ENCODE data around the gene CMBL. TPM values are rescaled to one million over a fixed set of nuclear protein-coding genes. Genes with fewer than 3 reads are reported as not detected.

Gene CMBL
- total and polyA plus RNA-seq, 2 donors (not counting 1 experiment from before 2014, with no cell fraction given): not detected

GRCh38 chr5:10265245-10266109 lies 42.2 kb downstream of the CMBL start:
- intact Hi-C loops (cut with micrococcal nuclease): no loop called here
- H3K4me1 ChIP-seq (ENCODE audit: control insufficient read depth in 2 of 2, insufficient read depth in 2 of 2, low read length in 2 of 2): no peaks in the 10 kb centered on the region
- Mint-ChIP-seq H3K27ac (no peak overlapping the region), H3K27me3 (no peaks in the 10 kb centered on the region), H3K4me3 (no peak overlapping the region), H3K9me3 (ENCODE audit: insufficient read depth) (no peaks in the 10 kb centered on the region), H3K4me1 (no peaks in the 10 kb centered on the region)
- ChIA-PET POLR2A (no interaction called here), CTCF (interaction anchor here (1.4 to 1.8 kb wide), 2 partner anchors 18 to 159 kb away, joined by 3 to 4 read pairs; no protein-coding TSS in a partner anchor)
- H3K9me3 ChIP-seq (ENCODE audit: control extremely low read depth in 1 of 3, control insufficient read depth in 2 of 3, insufficient read depth in 1 of 3, low read length in 2 of 3): no peaks in the 10 kb centered on the region
- no peak overlapping the region for H3K27ac ChIP-seq (ENCODE audit: low read length in 2 of 2)
- H2AFZ ChIP-seq (ENCODE audit: insufficient read depth, low read depth, low read length, poor library complexity, severe bottlenecking): no peak overlapping the region
- H3K9ac ChIP-seq (ENCODE audit: low read length): no peak overlapping the region
- ATAC-seq (ENCODE audit: low read depth) (no peak), DNase-seq (no peak)
- H3K27me3 ChIP-seq (replicated peaks in 1 of 4; ENCODE audit: control extremely low read depth in 1 of 4, control insufficient read depth in 3 of 4, insufficient read depth in 4 of 4, low read length in 3 of 4): no peaks in the 10 kb centered on the region
- TF ChIP-seq, protein P1, sequence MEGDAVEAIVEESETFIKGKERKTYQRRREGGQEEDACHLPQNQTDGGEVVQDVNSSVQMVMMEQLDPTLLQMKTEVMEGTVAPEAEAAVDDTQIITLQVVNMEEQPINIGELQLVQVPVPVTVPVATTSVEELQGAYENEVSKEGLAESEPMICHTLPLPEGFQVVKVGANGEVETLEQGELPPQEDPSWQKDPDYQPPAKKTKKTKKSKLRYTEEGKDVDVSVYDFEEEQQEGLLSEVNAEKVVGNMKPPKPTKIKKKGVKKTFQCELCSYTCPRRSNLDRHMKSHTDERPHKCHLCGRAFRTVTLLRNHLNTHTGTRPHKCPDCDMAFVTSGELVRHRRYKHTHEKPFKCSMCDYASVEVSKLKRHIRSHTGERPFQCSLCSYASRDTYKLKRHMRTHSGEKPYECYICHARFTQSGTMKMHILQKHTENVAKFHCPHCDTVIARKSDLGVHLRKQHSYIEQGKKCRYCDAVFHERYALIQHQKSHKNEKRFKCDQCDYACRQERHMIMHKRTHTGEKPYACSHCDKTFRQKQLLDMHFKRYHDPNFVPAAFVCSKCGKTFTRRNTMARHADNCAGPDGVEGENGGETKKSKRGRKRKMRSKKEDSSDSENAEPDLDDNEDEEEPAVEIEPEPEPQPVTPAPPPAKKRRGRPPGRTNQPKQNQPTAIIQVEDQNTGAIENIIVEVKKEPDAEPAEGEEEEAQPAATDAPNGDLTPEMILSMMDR (IDR thresholded peaks at IDR 0.05): no peak
- TF ChIP-seq EZH2 (IDR thresholded peaks at IDR 0.05; ENCODE audit: borderline replicate concordance, insufficient read depth, low read depth, low read length, poor library complexity, severe bottlenecking): no peak
- no peak overlapping the region for H3K4me2 ChIP-seq (replicated peaks; ENCODE audit: low read depth, low read length, poor library complexity, severe bottlenecking)
- 100% methylated on average over 3 of the region's 6 CpGs for WGBS (ENCODE audit: insufficient coverage)
- H3K4me3 ChIP-seq (ENCODE audit: control extremely low read depth in 1 of 5, extremely low read depth in 1 of 5, insufficient read depth in 1 of 5, low read depth in 2 of 5, low read length in 4 of 5): no peak overlapping the region
- H3K79me2 ChIP-seq (ENCODE audit: control insufficient read depth, insufficient read depth, low read length): no peaks in the 10 kb centered on the region
- peaks cover 0 to 42% of the 10 kb centered on the region in 2 experiments for H3K36me3 ChIP-seq (replicated peaks in 1 of 2; ENCODE audit: control extremely low read depth in 1 of 2, control insufficient read depth in 1 of 2, extremely low read depth in 1 of 2, insufficient read depth in 2 of 2, low read length in 1 of 2)
- H4K20me1 ChIP-seq (ENCODE audit: control insufficient read depth, insufficient read depth, low read length, poor library complexity, severe bottlenecking): peaks cover 7% of the 10 kb centered on the region

DNA sequence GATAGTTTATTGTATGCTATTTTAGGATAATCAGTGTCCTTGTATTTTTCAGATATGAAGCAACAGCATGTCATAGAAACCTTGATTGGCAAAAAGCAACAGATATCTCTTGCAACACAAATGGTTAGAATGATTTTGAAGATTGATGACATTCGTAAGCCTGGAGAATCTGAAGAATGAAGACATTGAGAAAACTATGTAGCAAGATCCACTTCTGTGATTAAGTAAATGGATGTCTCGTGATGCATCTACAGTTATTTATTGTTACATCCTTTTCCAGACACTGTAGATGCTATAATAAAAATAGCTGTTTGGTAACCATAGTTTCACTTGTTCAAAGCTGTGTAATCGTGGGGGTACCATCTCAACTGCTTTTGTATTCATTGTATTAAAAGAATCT lies 43.1 kb downstream of the CMBL start:
- Histone ChIP-seq H3K27ac (ENCODE audit: low read length in 2 of 2) (no peak overlapping the region), H3K79me2 (ENCODE audit: control insufficient read depth, insufficient read depth, low read length) (no peaks in the 10 kb centered on the region), H2AFZ (ENCODE audit: insufficient read depth, low read depth, low read length, poor library complexity, severe bottlenecking) (no peak overlapping the region), H3K4me1 (ENCODE audit: control insufficient read depth in 2 of 2, insufficient read depth in 2 of 2, low read length in 2 of 2) (no peaks in the 10 kb centered on the region), H3K9me3 (ENCODE audit: control extremely low read depth in 1 of 3, control insufficient read depth in 2 of 3, insufficient read depth in 1 of 3, low read length in 2 of 3) (no peaks in the 10 kb centered on the region), H3K36me3 (replicated peaks in 1 of 2; ENCODE audit: control extremely low read depth in 1 of 2, control insufficient read depth in 1 of 2, extremely low read depth in 1 of 2, insufficient read depth in 2 of 2, low read length in 1 of 2) (peaks cover 0 to 51% of the 10 kb centered on the region in 2 experiments), H3K9ac (ENCODE audit: low read length) (no peak overlapping the region), H3K4me3 (ENCODE audit: control extremely low read depth in 1 of 5, extremely low read depth in 1 of 5, insufficient read depth in 1 of 5, low read depth in 2 of 5, low read length in 4 of 5) (no peak overlapping the region), H3K4me2 (replicated peaks; ENCODE audit: low read depth, low read length, poor library complexity, severe bottlenecking) (no peak overlapping the region), H3K27me3 (replicated peaks in 1 of 4; ENCODE audit: control extremely low read depth in 1 of 4, control insufficient read depth in 3 of 4, insufficient read depth in 4 of 4, low read length in 3 of 4) (no peaks in the 10 kb centered on the region), H4K20me1 (ENCODE audit: control insufficient read depth, insufficient read depth, low read length, poor library complexity, severe bottlenecking) (peaks cover 15% of the 10 kb centered on the region)
- WGBS (ENCODE audit: insufficient coverage): 100% methylated on average over 1 of the region's 3 CpGs
- POLR2A ChIA-PET: no interaction called here
- ATAC-seq (ENCODE audit: low read depth) (no peak), DNase-seq (no peak)
- TF ChIP-seq EZH2 (IDR thresholded peaks at IDR 0.05; ENCODE audit: borderline replicate concordance, insufficient read depth, low read depth, low read length, poor library complexity, severe bottlenecking): no peak
- TF ChIP-seq, protein P1 (IDR thresholded peaks at IDR 0.05): no peak
- no peaks in the 10 kb centered on the region for H3K4me1 Mint-ChIP-seq
- H3K27ac Mint-ChIP-seq: no peak overlapping the region
- no peaks in the 10 kb centered on the region for H3K9me3 Mint-ChIP-seq (ENCODE audit: insufficient read depth)
- H3K4me3 Mint-ChIP-seq: no peak overlapping the region
- intact Hi-C loops (cut with micrococcal nuclease): no loop called here
- CTCF ChIA-PET: interaction anchor here (1.1 to 1.8 kb wide), 3 partner anchors 15 to 159 kb away, joined by 3 to 4 read pairs (median 3); no protein-coding TSS in a partner anchor
- H3K27me3 Mint-ChIP-seq: no peaks in the 10 kb centered on the region

Measured in B cell (primary cell).